HG02973 (cell line): Measurements from ENCODE around the gene DPP9.
A peak's percentile ranks its signal among the peaks of the same experiment; 100 is the strongest.
"Not testable (repeated sequence)": the region's sequence is repeated elsewhere in the genome, so short reads cannot be mapped to it uniquely, and the experiment has no call there.

Source experiments
- ATAC-seq: cut with Tn5 transposase; IDR thresholded peaks from one replicate; pipeline ENCODE4 v1.9.1; 2021; ENCODE audit warnings: moderate library complexity; ENCODE audit not compliant: unreplicated experiment

DPP9 gene

GRCh38 chr19:4691373-4691772, 32.3 kb downstream of the DPP9 start:
- no peak for ATAC-seq

- ATAC-seq = no peak
Measured at GRCh38 chr19:4690361-4690760, 33.3 kb downstream of the DPP9 start.

DNA sequence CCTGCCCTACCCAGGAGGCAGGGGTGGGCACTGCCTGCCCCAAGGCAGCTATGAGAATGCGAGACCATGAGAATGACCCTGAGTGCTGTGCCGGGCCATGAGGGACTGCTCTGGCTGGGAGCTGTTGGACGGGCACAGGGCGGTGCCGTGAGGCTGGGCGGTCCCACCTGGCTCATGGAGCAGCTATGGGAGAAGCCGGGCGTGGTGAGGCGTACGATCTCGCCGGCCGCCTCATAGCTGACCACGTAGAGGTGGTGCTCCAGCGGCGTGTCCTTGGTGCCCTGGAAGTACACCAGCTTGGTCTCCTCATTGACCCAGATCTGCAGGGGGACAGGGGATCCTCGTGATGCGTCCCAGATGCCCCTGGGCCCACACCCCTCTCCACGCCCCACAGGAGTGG, 34.2 kb downstream of the DPP9 start:
- ATAC-seq = no peak

GRCh38 chr19:4688587-4688986, 35.1 kb downstream of the DPP9 start:
- ATAC-seq = no peak

GRCh38 chr19:4687396-4687795, 36.2 kb downstream of the DPP9 start:
- no peak for ATAC-seq

GRCh38 chr19:4686700-4687099, 36.9 kb downstream of the DPP9 start:
- ATAC-seq = no peak

DNA sequence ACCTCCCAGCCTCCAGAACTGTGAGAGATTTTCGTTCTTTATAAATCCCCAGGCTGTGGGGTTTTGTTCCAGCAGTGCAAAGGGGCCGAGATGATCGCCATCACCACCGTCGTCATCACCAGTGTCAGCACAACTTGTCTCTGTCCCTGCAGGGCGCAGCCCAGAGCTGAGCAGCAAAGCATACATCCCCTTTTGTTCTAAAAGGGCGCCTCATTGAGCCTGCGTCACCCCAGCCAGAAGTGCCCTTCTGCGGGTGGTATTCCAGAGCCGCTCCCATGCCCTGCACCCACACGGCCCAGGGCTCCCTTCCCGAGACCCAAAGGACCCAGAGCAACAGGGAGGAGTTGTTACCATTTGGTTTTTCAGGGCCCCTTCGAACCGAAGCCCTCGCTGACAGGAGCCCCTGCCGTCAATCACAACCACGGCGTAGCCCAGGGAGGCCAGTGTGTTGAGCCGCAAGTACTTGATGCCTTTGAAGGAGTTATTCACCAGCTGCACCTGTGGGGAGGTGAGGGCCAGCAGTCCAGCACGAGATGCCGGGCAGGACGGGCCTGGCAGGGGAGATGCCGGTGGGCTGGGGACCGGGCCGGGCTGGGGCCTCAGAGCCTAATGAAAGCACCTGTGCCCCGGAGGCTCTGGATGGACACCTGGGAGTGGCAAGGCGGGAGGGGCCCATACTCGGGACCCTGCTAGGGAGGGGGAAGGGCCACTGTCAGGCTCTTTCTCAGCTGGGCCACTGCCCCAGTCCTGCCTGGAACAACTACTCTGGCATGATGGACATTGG, 39.1 kb downstream of the DPP9 start:
- no peak for ATAC-seq

GRCh38 chr19:4682417-4683200, 41.0 kb downstream of the DPP9 start:
- no peak for ATAC-seq

GRCh38 chr19:4680021-4680420, 43.6 kb downstream of the DPP9 start:
- ATAC-seq = not testable (repeated sequence)

GRCh38 chr19:4678881-4679790, 44.5 kb downstream of the DPP9 start:
- ATAC-seq = no peak

GRCh38 chr19:4676955-4677731, 46.5 kb downstream of the DPP9 start:
- ATAC-seq = no peak

GRCh38 chr19:4675346-4675745, 48.3 kb downstream of the DPP9 start:
- no peak for ATAC-seq

DNA sequence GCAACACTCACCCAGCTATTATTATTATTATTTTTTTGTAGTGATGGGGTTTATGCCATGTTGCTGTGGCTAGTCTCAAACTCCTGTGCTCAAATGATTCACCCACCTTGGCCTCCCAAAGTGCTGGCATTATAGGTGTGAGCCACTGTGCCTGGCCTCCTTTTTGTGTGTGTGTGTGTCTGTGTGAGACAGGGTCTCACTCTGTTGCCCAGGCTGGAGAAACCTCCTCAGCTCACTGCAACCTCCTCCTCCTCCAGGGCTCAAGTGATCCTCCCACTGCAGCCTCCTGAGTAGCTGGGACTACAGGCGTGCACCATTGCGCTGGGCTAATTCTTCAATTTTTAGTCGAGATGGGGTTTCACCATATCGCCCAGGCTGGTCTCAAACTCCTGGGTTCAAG, 49.9 kb downstream of the DPP9 start:
- ATAC-seq = no peak

- ATAC-seq = no peak
Measured at GRCh38 chr19:4673216-4673615, 50.4 kb downstream of the DPP9 start.

GRCh38 chr19:4671185-4671851, 52.3 kb downstream of the DPP9 start:
- no peak for ATAC-seq

DNA sequence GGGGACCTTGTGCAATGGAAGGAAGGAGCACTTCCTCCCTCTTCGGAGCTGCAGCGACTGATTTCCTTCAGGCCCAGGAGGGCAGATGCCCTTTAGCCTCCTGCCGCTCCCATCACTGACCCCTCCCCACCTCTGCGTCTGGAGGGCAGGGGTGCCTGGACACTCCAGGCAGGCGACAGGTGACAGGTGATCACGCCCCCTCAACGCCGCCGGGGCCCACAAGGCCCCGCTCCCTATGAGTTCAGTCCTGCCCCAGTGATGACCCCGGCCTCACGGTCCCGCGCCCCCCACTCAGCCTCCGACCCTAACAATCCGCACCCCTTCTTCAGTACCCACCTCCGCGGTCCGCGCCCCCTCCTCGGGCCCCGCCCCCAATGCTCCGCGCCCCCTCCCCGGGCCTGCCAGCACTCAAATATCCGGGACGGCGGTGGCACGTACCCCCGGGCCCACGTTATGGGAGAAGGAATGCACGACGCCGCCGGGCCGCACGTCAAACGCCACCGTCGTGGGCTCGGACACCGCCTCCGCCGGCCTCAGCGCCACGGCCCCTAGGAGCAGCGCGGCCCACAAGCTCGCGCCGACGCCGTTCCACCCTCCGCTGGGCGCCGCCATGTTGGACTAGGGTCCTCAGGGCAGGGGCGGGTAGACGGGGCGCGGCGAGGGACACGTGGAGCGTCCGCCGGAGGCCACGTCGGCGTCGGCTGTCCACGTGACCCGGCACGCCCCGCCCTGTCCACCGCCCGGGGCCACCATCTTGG, 53.7 kb downstream of the DPP9 start, which contains the start of gene MYDGF:
Gene MYDGF (minus strand): TSS at position 620 of the 758 bp plus-strand sequence. CDS start 8 bp downstream, at position 612.
- peak; percentile 78 for ATAC-seq

DNA sequence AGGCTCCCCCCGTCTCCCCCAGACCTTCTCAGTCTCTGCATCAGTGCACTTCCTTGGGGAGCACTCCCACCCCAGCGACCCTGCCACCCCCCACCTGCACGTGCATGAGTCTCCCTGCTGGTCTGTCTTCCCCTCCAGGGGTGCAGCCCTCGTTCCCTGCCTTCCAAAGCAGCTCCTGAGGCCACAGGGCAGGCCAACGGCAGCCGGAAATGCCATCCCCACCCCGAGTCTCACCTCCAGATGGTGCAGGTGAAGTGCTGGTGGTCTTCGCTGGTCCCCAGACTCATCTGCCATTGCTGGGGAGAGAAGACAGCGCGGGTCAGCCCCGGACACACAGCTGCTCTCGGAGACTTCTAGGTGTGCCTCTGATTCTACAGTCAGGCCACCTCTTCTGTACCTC, 59.0 kb downstream of the DPP9 start:
- ATAC-seq = no peak

DNA sequence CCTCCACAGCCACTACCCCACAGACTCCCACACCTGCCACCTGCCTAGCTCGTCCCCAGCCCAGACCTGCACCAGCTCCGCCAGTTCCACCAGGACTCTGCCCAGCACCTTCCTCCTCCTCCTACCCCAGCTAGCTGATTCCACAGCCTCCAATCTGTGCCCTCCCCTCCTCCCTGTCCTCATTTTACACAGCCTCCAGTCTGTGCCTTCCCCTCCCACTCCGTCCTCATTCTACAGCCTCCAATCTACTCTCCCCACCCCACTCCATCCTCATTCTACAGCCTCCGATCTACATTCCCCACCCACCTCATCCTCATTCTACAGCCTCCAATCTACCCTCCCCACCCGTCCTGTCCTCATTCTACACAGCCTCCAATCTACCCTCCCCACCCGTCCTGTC, 60.8 kb downstream of the DPP9 start:
- ATAC-seq = no peak

DNA sequence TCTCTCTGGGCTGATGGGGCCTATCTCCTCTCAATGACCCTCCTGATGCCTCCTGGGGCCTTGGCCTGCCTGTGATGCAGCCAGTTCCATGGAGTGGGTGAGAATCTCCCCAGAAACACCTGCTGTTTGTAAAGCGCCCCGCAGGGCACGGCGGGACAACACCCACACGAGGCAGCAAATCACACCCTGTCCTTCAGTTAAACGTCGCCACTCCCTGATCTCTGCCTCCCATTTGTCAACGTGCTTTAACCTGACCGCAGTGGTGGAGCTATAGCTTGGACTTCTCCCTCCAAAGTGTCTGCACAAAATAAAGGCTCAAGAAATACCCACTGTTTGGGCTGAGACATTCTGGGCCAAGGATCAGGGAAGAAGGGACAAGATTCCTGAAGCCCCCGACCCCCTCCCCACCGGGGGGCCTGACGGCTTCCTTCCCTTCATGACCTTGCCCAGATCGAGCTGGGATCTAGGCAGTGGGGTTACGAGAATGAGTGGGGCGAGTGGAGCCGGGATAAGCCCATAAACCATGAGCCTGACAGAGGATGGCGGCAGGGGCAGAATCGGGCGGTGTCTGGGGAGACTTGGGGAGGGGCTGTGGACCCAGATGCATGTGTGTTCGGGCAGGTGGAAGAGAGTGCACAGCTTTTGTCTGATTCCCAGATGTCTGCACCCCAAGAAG, 61.5 kb downstream of the DPP9 start:
- no peak for ATAC-seq
